HEK293 (cell line): ENCODE data around the gene G3BP1.

Source experiments
- CTCF ChIA-PET: fragments of 350-600 bp; formaldehyde crosslinking; extraction: SDS; loops from one replicate; lab custom pipeline; 2021; ENCODE audit warnings: antibody characterized with exemption; lab: Yijun Ruan, JAX
- POLR2A ChIA-PET: fragments of 300-600 bp; formaldehyde crosslinking; extraction: SDS; loops from one replicate; lab custom pipeline; 2020; ENCODE audit warnings: antibody characterized with exemption, inconsistent platforms; lab: Yijun Ruan, JAX
- H3K27ac ChIP-seq: fragments of 200-500 bp; sonication (Bioruptor generic); 2 replicates; pipeline ENCODE4 v1.5.1; 2014; ENCODE audit warnings: low read depth, low read length, control low read depth, inconsistent platforms; ENCODE audit errors: extremely low read depth
- H3K36me3 ChIP-seq, 2 experiments: fragments of 200-500 bp in 1 of 2; sonication (Bioruptor generic) in 1 of 2; 1 replicate in 1 of 2; 2 replicates in 1 of 2; pipeline ENCODE4 v1.5.1; 2014 to 2017; ENCODE audit warnings: inconsistent platforms in 2 of 2, low read length in 2 of 2; ENCODE audit not compliant: control insufficient read depth in 2 of 2, insufficient read depth in 1 of 2
- H3K4me1 ChIP-seq: fragments of 200-500 bp; sonication (Bioruptor generic); 2 replicates; pipeline ENCODE4 v1.5.1; 2014; ENCODE audit warnings: mild to moderate bottlenecking, low read length, inconsistent platforms; ENCODE audit not compliant: control insufficient read depth, insufficient read depth
- H3K4me3 ChIP-seq: 2 replicates; pipeline ENCODE4 v1.5.1; 2011; ENCODE audit warnings: low read depth, mild to moderate bottlenecking, control low read depth, low read length, moderate library complexity
- H3K9me3 ChIP-seq: fragments of 200-500 bp; sonication (Bioruptor generic); 2 replicates; pipeline ENCODE4 v1.5.1; 2014; ENCODE audit warnings: low read depth, low read length, inconsistent platforms; ENCODE audit not compliant: control insufficient read depth, insufficient read depth
- BCL11A ChIP-seq: fragments of 450-650 bp; formaldehyde crosslinking; IDR thresholded peaks from 2 replicates; pipeline ENCODE4 v1.5.1; 2016; ENCODE audit warnings: low read depth, missing biosample characterization, missing genetic modification characterization
- HOXC10 ChIP-seq: sonication (generic); formaldehyde crosslinking; IDR thresholded peaks from 2 replicates; pipeline ENCODE4 v1.8.1; 2023; ENCODE audit warnings: mild to moderate bottlenecking, missing genetic modification reagents
- ZBTB20 ChIP-seq: fragments of 450-650 bp; formaldehyde crosslinking; IDR thresholded peaks from 2 replicates; pipeline ENCODE4 v1.5.1; 2016; ENCODE audit warnings: missing biosample characterization, missing genetic modification characterization
- ZFHX2 ChIP-seq: fragments of 450-650 bp; formaldehyde crosslinking; conservative IDR thresholded peaks from 2 replicates; pipeline ENCODE4 v1.5.1; 2016; ENCODE audit warnings: missing biosample characterization, missing genetic modification characterization
- ZNF114 ChIP-seq: fragments of 450-650 bp; formaldehyde crosslinking; IDR thresholded peaks from 2 replicates; pipeline ENCODE4 v1.5.0; 2017; ENCODE audit warnings: missing biosample characterization, missing genetic modification characterization
- ZNF174 ChIP-seq: fragments of 450-650 bp; formaldehyde crosslinking; IDR thresholded peaks from 2 replicates; pipeline ENCODE4 v1.5.0; 2017; ENCODE audit warnings: missing biosample characterization, mild to moderate bottlenecking, missing genetic modification characterization
- ZNF292 ChIP-seq: fragments of 450-650 bp; formaldehyde crosslinking; IDR thresholded peaks from 2 replicates; pipeline ENCODE4 v1.5.1; 2016; ENCODE audit warnings: low read depth, missing biosample characterization, missing genetic modification characterization, borderline replicate concordance
- ZNF302 ChIP-seq: fragments of 450-650 bp; formaldehyde crosslinking; IDR thresholded peaks from 2 replicates; pipeline ENCODE4 v1.5.1; 2016; ENCODE audit warnings: missing biosample characterization, missing genetic modification characterization, low read depth
- ZNF341 ChIP-seq: fragments of 450-650 bp; formaldehyde crosslinking; IDR thresholded peaks from 2 replicates; pipeline ENCODE4; 2016; ENCODE audit warnings: low read depth, missing biosample characterization, missing genetic modification characterization
- ZNF571 ChIP-seq: fragments of 450-650 bp; formaldehyde crosslinking; IDR thresholded peaks from 2 replicates; pipeline ENCODE4 v1.5.0; 2017; ENCODE audit warnings: missing biosample characterization, missing genetic modification characterization
- ZNF585B ChIP-seq: fragments of 450-650 bp; formaldehyde crosslinking; IDR thresholded peaks from 2 replicates; pipeline ENCODE4 v1.5.1; 2016; ENCODE audit warnings: missing biosample characterization, missing genetic modification characterization
- ZNF596 ChIP-seq: fragments of 450-650 bp; IDR thresholded peaks from 2 replicates; pipeline ENCODE4 v1.5.0; 2018; ENCODE audit warnings: missing biosample characterization, mild to moderate bottlenecking, missing genetic modification characterization, moderate library complexity
- ZNF600 ChIP-seq: fragments of 450-650 bp; formaldehyde crosslinking; IDR thresholded peaks from 2 replicates; pipeline ENCODE4 v1.5.1; 2016; ENCODE audit warnings: missing biosample characterization, missing genetic modification characterization
- ZNF654 ChIP-seq: fragments of 450-650 bp; formaldehyde crosslinking; IDR thresholded peaks from 2 replicates; pipeline ENCODE4 v1.5.1; 2016; ENCODE audit warnings: low read depth, missing biosample characterization, missing genetic modification characterization
- ZNF76 ChIP-seq: fragments of 450-650 bp; formaldehyde crosslinking; IDR thresholded peaks from 2 replicates; pipeline ENCODE4; 2016; ENCODE audit warnings: low read depth, missing biosample characterization, missing genetic modification characterization, borderline replicate concordance
- ZNF768 ChIP-seq: fragments of 450-650 bp; formaldehyde crosslinking; IDR thresholded peaks from 2 replicates; pipeline ENCODE4 v1.5.1; 2018; ENCODE audit warnings: missing biosample characterization, mild to moderate bottlenecking, missing genetic modification characterization
- ZNF830 ChIP-seq: fragments of 450-650 bp; IDR thresholded peaks from 2 replicates; pipeline ENCODE4 v1.5.0; 2018; ENCODE audit warnings: missing biosample characterization, missing genetic modification characterization, low read depth, mild to moderate bottlenecking, moderate library complexity
- ZXDB ChIP-seq: fragments of 450-650 bp; formaldehyde crosslinking; IDR thresholded peaks from 2 replicates; pipeline ENCODE4 v1.5.1; 2016; ENCODE audit warnings: missing biosample characterization, missing genetic modification characterization
- TF ChIP-seq, protein P1 (sequence below): fragments of 450-650 bp; formaldehyde crosslinking; IDR thresholded peaks from 2 replicates; pipeline ENCODE4 v1.5.1; 2016; ENCODE audit warnings: missing biosample characterization, missing genetic modification characterization
- TF ChIP-seq, protein P2 (sequence below): fragments of 450-650 bp; formaldehyde crosslinking; IDR thresholded peaks from 2 replicates; pipeline ENCODE4 v1.5.0; 2017; ENCODE audit warnings: missing biosample characterization, missing genetic modification characterization, borderline replicate concordance
- TF ChIP-seq, protein P3 (sequence below): fragments of 450-650 bp; formaldehyde crosslinking; IDR thresholded peaks from 2 replicates; pipeline ENCODE4 v1.5.1; 2016; ENCODE audit warnings: missing biosample characterization, missing genetic modification characterization
- TF ChIP-seq, protein P4 (sequence below): fragments of 450-650 bp; formaldehyde crosslinking; IDR thresholded peaks from 2 replicates; pipeline ENCODE4 v1.5.1; 2016; ENCODE audit warnings: missing biosample characterization, missing genetic modification characterization
- TF ChIP-seq, protein P5 (sequence below): fragments of 450-650 bp; formaldehyde crosslinking; IDR thresholded peaks from 2 replicates; pipeline ENCODE4 v1.5.1; 2017; ENCODE audit warnings: missing biosample characterization, missing genetic modification characterization
- TF ChIP-seq, protein P6 (sequence below): fragments of 450-650 bp; formaldehyde crosslinking; IDR thresholded peaks from 2 replicates; pipeline ENCODE4 v1.5.1; 2016; ENCODE audit warnings: missing biosample characterization, missing genetic modification characterization

The G3BP1 gene

DNA sequence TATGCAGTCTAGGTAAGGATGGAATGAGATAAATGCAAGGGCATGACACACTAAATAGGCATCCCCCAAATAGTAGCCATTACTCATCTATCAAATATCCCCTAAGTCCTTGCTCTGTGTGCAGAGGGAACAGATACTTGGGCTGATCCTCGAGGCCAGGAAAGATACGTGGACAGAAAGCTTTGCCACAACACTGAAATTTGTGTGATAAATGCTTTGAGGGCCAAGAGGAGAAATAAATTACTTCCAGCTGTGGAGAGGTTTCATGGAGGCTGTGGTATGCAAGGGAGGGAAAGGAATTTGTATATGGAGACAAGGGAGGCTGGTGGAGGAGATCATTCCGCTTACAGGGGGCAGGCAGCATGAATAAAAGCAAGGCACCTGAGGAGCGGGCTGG lies 31.8 kb upstream of the G3BP1 start:
- ChIA-PET CTCF (interaction anchor here (0.6 to 11.3 kb wide), 33 partner anchors 9 to 926 kb away, joined by 3 to 180 read pairs (median 5); partner anchors contain the start of genes G3BP1 and SLC36A1), POLR2A (interaction anchor here (0.6 to 2.8 kb wide), 3 partner anchors 19 to 53 kb away, joined by 3 to 8 read pairs (median 3); partner anchors contain the start of gene SPARC)
- H3K9me3 ChIP-seq = no peaks in the 10 kb centered on the region
- peaks cover 2% of the 10 kb centered on the region; the same call in 1 of the 2 replicates for H3K4me1 ChIP-seq
- H3K36me3 ChIP-seq = peaks cover 7 to 22% of the 10 kb centered on the region in 2 experiments
- TF ChIP-seq, protein P1, sequence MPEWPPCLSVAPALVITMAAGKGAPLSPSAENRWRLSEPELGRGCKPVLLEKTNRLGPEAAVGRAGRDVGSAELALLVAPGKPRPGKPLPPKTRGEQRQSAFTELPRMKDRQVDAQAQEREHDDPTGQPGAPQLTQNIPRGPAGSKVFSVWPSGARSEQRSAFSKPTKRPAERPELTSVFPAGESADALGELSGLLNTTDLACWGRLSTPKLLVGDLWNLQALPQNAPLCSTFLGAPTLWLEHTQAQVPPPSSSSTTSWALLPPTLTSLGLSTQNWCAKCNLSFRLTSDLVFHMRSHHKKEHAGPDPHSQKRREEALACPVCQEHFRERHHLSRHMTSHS (tag by site-specific recombination) = no peak
- TF ChIP-seq ZNF600 (tag by site-specific recombination) = no peak
- no peak for TF ChIP-seq ZNF302
- no peak for TF ChIP-seq ZNF596 (tag by site-specific recombination)
- TF ChIP-seq, protein P2, sequence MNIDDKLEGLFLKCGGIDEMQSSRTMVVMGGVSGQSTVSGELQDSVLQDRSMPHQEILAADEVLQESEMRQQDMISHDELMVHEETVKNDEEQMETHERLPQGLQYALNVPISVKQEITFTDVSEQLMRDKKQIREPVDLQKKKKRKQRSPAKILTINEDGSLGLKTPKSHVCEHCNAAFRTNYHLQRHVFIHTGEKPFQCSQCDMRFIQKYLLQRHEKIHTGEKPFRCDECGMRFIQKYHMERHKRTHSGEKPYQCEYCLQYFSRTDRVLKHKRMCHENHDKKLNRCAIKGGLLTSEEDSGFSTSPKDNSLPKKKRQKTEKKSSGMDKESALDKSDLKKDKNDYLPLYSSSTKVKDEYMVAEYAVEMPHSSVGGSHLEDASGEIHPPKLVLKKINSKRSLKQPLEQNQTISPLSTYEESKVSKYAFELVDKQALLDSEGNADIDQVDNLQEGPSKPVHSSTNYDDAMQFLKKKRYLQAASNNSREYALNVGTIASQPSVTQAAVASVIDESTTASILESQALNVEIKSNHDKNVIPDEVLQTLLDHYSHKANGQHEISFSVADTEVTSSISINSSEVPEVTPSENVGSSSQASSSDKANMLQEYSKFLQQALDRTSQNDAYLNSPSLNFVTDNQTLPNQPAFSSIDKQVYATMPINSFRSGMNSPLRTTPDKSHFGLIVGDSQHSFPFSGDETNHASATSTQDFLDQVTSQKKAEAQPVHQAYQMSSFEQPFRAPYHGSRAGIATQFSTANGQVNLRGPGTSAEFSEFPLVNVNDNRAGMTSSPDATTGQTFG = no peak
- H3K4me3 ChIP-seq = no peak overlapping the region
- H3K27ac ChIP-seq = no peak overlapping the region

DNA sequence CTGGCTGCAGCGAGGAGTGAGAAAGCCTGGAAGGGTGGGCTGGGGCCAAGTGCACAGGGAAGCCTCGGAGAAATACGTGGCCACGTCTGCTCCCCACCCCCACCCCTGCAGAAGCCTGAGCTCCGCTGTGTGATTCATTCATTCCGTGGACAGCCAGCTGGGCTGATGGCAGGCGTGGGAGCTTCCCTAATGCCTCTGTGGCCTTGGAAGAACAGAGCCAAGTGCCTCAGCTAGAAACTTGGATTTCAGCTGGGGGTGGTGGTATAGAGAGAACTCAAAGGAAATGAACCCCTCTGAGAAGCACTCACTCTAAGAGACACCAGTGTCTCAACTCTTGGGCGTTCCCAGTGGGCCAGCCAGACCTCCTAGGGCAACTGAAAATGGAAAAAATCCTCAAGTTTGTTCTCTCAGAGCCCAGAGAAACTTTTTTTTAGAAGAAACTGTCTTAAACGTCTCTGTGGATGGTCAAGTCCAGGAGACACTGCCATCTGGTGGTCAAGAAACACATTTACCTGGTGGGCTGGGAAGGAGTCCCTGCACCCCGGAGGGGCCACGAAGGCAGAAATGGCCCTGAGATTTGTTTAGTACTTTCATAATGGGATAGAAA lies 31.3 kb upstream of the G3BP1 start:
- ChIA-PET CTCF (interaction anchor here (0.6 to 11.3 kb wide), 39 partner anchors 8 to 927 kb away, joined by 3 to 180 read pairs (median 4); partner anchors contain the start of genes G3BP1 and SLC36A1), POLR2A (interaction anchor here (0.6 to 2.8 kb wide), 7 partner anchors 20 to 609 kb away, joined by 3 to 8 read pairs (median 3); partner anchors contain the start of gene SPARC)
- Histone ChIP-seq H3K4me1 (peaks cover 2% of the 10 kb centered on the region; the same call in 1 of the 2 replicates), H3K36me3 (peaks cover 7 to 27% of the 10 kb centered on the region in 2 experiments), H3K27ac (no peak overlapping the region), H3K9me3 (no peaks in the 10 kb centered on the region), H3K4me3 (no peak overlapping the region)
- TF ChIP-seq, protein P3, sequence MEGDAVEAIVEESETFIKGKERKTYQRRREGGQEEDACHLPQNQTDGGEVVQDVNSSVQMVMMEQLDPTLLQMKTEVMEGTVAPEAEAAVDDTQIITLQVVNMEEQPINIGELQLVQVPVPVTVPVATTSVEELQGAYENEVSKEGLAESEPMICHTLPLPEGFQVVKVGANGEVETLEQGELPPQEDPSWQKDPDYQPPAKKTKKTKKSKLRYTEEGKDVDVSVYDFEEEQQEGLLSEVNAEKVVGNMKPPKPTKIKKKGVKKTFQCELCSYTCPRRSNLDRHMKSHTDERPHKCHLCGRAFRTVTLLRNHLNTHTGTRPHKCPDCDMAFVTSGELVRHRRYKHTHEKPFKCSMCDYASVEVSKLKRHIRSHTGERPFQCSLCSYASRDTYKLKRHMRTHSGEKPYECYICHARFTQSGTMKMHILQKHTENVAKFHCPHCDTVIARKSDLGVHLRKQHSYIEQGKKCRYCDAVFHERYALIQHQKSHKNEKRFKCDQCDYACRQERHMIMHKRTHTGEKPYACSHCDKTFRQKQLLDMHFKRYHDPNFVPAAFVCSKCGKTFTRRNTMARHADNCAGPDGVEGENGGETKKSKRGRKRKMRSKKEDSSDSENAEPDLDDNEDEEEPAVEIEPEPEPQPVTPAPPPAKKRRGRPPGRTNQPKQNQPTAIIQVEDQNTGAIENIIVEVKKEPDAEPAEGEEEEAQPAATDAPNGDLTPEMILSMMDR (tag by site-specific recombination) = peak; percentile 57; the same call in 1 of the 2 replicates
- TF ChIP-seq ZNF654 (tag by site-specific recombination) (peak; percentile 47), ZFHX2 (tag by site-specific recombination) (0 out of 2 replicates have a peak, but pooled peaks have one; percentile 27), ZNF585B (tag by site-specific recombination) (no peak), ZXDB (no peak), ZNF76 (tag by site-specific recombination) (no peak), HOXC10 (no peak), ZNF768 (no peak), ZNF830 (tag by site-specific recombination) (no peak), ZNF114 (no peak), ZNF341 (tag by site-specific recombination) (no peak), BCL11A (no peak), ZNF571 (no peak), ZBTB20 (tag by site-specific recombination) (no peak), ZNF302 (no peak), ZNF292 (tag by site-specific recombination) (no peak), ZNF174 (no peak)
- TF ChIP-seq, protein P4, sequence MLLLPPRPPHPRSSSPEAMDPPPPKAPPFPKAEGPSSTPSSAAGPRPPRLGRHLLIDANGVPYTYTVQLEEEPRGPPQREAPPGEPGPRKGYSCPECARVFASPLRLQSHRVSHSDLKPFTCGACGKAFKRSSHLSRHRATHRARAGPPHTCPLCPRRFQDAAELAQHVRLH = no peak
- TF ChIP-seq, protein P5, sequence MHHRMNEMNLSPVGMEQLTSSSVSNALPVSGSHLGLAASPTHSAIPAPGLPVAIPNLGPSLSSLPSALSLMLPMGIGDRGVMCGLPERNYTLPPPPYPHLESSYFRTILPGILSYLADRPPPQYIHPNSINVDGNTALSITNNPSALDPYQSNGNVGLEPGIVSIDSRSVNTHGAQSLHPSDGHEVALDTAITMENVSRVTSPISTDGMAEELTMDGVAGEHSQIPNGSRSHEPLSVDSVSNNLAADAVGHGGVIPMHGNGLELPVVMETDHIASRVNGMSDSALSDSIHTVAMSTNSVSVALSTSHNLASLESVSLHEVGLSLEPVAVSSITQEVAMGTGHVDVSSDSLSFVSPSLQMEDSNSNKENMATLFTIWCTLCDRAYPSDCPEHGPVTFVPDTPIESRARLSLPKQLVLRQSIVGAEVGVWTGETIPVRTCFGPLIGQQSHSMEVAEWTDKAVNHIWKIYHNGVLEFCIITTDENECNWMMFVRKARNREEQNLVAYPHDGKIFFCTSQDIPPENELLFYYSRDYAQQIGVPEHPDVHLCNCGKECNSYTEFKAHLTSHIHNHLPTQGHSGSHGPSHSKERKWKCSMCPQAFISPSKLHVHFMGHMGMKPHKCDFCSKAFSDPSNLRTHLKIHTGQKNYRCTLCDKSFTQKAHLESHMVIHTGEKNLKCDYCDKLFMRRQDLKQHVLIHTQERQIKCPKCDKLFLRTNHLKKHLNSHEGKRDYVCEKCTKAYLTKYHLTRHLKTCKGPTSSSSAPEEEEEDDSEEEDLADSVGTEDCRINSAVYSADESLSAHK (tag by site-specific recombination) = peak; percentile 73; the same call in 1 of the 2 replicates
- TF ChIP-seq, protein P6, sequence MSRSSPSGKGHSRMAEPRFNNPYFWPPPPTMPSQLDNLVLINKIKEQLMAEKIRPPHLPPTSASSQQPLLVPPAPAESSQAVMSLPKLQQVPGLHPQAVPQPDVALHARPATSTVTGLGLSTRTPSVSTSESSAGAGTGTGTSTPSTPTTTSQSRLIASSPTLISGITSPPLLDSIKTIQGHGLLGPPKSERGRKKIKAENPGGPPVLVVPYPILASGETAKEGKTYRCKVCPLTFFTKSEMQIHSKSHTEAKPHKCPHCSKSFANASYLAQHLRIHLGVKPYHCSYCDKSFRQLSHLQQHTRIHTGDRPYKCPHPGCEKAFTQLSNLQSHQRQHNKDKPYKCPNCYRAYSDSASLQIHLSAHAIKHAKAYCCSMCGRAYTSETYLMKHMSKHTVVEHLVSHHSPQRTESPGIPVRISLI = no peak; the same call in 1 of the 2 replicates
